AG10803 (cell line): Measurements from ENCODE around the gene TENT5D.
"Not testable (repeated sequence)": the region's sequence is repeated elsewhere in the genome, so short reads cannot be mapped to it uniquely, and the experiment has no call there.

ENCODE experiments used
- DNase-seq: peaks from one replicate; pipeline ENCODE4 v3.0.0; 2010; ENCODE audit warnings: low read depth
- H3K4me3 ChIP-seq: 2 replicates; pipeline ENCODE4 v1.5.1; 2011; ENCODE audit warnings: mild to moderate bottlenecking, low read length, control low read depth
- CTCF ChIP-seq: conservative IDR thresholded peaks from 2 replicates; pipeline ENCODE4 v1.5.1; 2011; ENCODE audit warnings: mild to moderate bottlenecking, low read length, control low read depth, inconsistent platforms

Gene TENT5D

GRCh38 chrX:80432441-80432840 is 12.2 kb downstream of the TENT5D start:
- TF ChIP-seq CTCF: no peak
- no peak for DNase-seq
- H3K4me3 ChIP-seq: no peak overlapping the region

- no peak overlapping the region for H3K4me3 ChIP-seq
- DNase-seq: peak; percentile 1
- no peak for TF ChIP-seq CTCF
These were observed 12.6 kb downstream of the TENT5D start for GRCh38 chrX:80432863-80433262.

GRCh38 chrX:80468166-80468565 is 47.9 kb downstream of the TENT5D start:
- not testable (repeated sequence) for DNase-seq, H3K4me3 ChIP-seq

GRCh38 chrX:80471582-80471981 is 51.3 kb downstream of the TENT5D start:
- H3K4me3 ChIP-seq: no peak overlapping the region
- TF ChIP-seq CTCF: no peak
- no peak for DNase-seq

- DNase-seq: no peak
- no peak for TF ChIP-seq CTCF
- H3K4me3 ChIP-seq: no peak overlapping the region
These were observed 65.3 kb downstream of the TENT5D start for GRCh38 chrX:80485543-80485942.

GRCh38 chrX:80486299-80486698 is 66.1 kb downstream of the TENT5D start:
- TF ChIP-seq CTCF: no peak

GRCh38 chrX:80489166-80489565 is 68.9 kb downstream of the TENT5D start:
- no peak for TF ChIP-seq CTCF
- H3K4me3 ChIP-seq: no peak overlapping the region
- no peak for DNase-seq

More at GRCh38 chrX:80486299-80486698, 66.1 kb downstream of the TENT5D start:
- H3K4me3 ChIP-seq: no peak overlapping the region
- no peak for DNase-seq
